ENCODE measurements around the gene TECPR2. TPM values are rescaled to one million over a fixed set of nuclear protein-coding genes. Genes with fewer than 3 reads are reported as not detected.

TECPR2 gene
- total and polyA plus RNA-seq, 2 experiments from 2014 or later: 9.5 to 20.1 TPM

- no peaks in the 10 kb centered on the region for H3K36me3 ChIP-seq (replicated peaks; ENCODE audit: insufficient read depth, low read depth)
- H3K27me3 ChIP-seq: no peaks in the 10 kb centered on the region
- H3K9me3 ChIP-seq (ENCODE audit: low read depth): no peaks in the 10 kb centered on the region
- no peak overlapping the region for H3K27ac ChIP-seq
- no peak overlapping the region for H3K4me3 ChIP-seq
- no peak overlapping the region for H2AFZ ChIP-seq
- H3K9me2 ChIP-seq (replicated peaks; ENCODE audit: insufficient read depth): no peaks in the 10 kb centered on the region
- no peak for TF ChIP-seq EZH2phosphoT487 (IDR thresholded peaks at IDR 0.05; ENCODE audit: low read depth, severe bottlenecking, unreplicated experiment)
- no peak for TF ChIP-seq CTCF (IDR thresholded peaks at IDR 0.05; ENCODE audit: poor library complexity)
- no peak for TF ChIP-seq EZH2 (IDR thresholded peaks at IDR 0.05; ENCODE audit: borderline replicate concordance)
- H3K79me2 ChIP-seq: no peaks in the 10 kb centered on the region
- H4K20me1 ChIP-seq (ENCODE audit: insufficient read depth, poor library complexity, severe bottlenecking): no peaks in the 10 kb centered on the region
- no peak overlapping the region for H3K4me2 ChIP-seq
- no peak for DNase-seq (ENCODE audit: low spot score)
- no peaks in the 10 kb centered on the region for H3K4me1 ChIP-seq (ENCODE audit: insufficient read depth)
These were observed 46.0 kb downstream of the TECPR2 start for GRCh38 chr14:102408724-102409123.

DNA sequence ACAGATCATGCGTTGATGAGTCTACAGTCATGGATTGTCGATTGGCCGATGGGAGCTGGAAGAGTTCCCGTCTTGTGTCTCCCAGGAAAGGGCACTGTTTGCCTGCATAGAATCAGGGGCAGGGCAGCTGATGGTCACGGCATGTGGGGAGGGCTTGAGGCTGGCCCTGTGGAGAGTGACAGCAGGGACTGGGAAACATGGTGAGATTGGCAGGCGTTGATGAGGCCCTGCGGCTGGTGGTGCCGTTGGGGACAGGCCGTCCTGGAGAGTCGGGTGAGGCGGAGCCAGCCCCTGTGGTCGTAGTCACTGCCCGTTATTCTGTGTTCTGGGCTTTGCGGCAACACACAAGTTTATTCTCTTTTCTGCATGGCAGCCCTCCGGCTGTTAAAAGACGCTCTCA lies 52.9 kb downstream of the TECPR2 start:
- DNase-seq (ENCODE audit: low spot score): no peak
- Histone ChIP-seq H3K27me3 (no peaks in the 10 kb centered on the region), H3K4me3 (no peak overlapping the region), H3K9me3 (ENCODE audit: low read depth) (no peaks in the 10 kb centered on the region), H2AFZ (no peak overlapping the region), H3K4me2 (no peak overlapping the region), H4K20me1 (ENCODE audit: insufficient read depth, poor library complexity, severe bottlenecking) (no peaks in the 10 kb centered on the region), H3K9me2 (replicated peaks; ENCODE audit: insufficient read depth) (no peaks in the 10 kb centered on the region), H3K79me2 (no peaks in the 10 kb centered on the region), H3K4me1 (ENCODE audit: insufficient read depth) (no peaks in the 10 kb centered on the region), H3K27ac (no peak overlapping the region), H3K36me3 (replicated peaks; ENCODE audit: insufficient read depth, low read depth) (no peaks in the 10 kb centered on the region)
- no peak for TF ChIP-seq EZH2 (IDR thresholded peaks at IDR 0.05; ENCODE audit: borderline replicate concordance)
- no peak for TF ChIP-seq EZH2phosphoT487 (IDR thresholded peaks at IDR 0.05; ENCODE audit: low read depth, severe bottlenecking, unreplicated experiment)
- TF ChIP-seq CTCF (IDR thresholded peaks at IDR 0.05; ENCODE audit: poor library complexity): no peak
- WGBS (ENCODE audit: low lambda C conversion rate, missing lambda C conversion rate): 93% methylated on average over 16 of the region's 16 CpGs

DNA sequence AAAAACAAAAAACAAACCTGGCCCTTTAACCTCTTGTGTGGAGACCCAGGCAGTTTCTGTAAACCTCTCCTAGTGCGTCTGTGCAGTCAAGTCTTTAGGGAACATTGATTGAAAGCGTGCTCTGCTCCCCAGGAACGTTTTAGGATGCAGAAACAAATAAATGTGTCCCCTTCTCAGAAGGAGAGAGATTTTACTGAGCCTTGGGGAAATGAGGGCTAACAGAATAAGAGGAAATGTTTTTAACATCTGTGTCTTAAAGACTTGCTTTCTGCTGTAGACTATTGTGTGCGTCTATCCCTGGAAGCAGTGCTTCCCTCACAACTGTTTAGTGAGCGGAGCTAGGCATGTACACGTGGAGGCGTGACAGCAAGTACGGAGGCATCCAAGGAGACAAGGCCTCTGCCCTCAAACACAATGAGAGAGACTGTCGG lies 54.3 kb downstream of the TECPR2 start:
- 89% methylated on average over 9 of the region's 9 CpGs for WGBS (ENCODE audit: low lambda C conversion rate, missing lambda C conversion rate)

More for the DNA sequence above, 54.3 kb downstream of the TECPR2 start:
- no peak overlapping the region for H2AFZ ChIP-seq
- no peaks in the 10 kb centered on the region for H3K9me2 ChIP-seq (replicated peaks; ENCODE audit: insufficient read depth)
- H3K27ac ChIP-seq: no peak overlapping the region
- H4K20me1 ChIP-seq (ENCODE audit: insufficient read depth, poor library complexity, severe bottlenecking): no peaks in the 10 kb centered on the region
- TF ChIP-seq EZH2 (IDR thresholded peaks at IDR 0.05; ENCODE audit: borderline replicate concordance) (no peak), EZH2phosphoT487 (IDR thresholded peaks at IDR 0.05; ENCODE audit: low read depth, severe bottlenecking, unreplicated experiment) (no peak), CTCF (IDR thresholded peaks at IDR 0.05; ENCODE audit: poor library complexity) (no peak)
- no peaks in the 10 kb centered on the region for H3K79me2 ChIP-seq
- no peaks in the 10 kb centered on the region for H3K27me3 ChIP-seq
- H3K4me3 ChIP-seq: no peak overlapping the region
- H3K4me1 ChIP-seq (ENCODE audit: insufficient read depth): no peaks in the 10 kb centered on the region
- H3K36me3 ChIP-seq (replicated peaks; ENCODE audit: insufficient read depth, low read depth): no peaks in the 10 kb centered on the region
- no peaks in the 10 kb centered on the region for H3K9me3 ChIP-seq (ENCODE audit: low read depth)
- DNase-seq (ENCODE audit: low spot score): no peak
- H3K4me2 ChIP-seq: no peak overlapping the region
